Hematopoietic multipotent progenitor cell treated with erythropoietin and hydrocortisone succinate and interleukin-3 and kit ligand, for 15 days (in vitro differentiated cells): Measurements from ENCODE around the gene PELI2.

Source experiments
- DNase-seq: peaks from one replicate; pipeline ENCODE4 v3.0.0-alpha.2; 2015; ENCODE audit warnings: low spot score

The PELI2 gene

DNA sequence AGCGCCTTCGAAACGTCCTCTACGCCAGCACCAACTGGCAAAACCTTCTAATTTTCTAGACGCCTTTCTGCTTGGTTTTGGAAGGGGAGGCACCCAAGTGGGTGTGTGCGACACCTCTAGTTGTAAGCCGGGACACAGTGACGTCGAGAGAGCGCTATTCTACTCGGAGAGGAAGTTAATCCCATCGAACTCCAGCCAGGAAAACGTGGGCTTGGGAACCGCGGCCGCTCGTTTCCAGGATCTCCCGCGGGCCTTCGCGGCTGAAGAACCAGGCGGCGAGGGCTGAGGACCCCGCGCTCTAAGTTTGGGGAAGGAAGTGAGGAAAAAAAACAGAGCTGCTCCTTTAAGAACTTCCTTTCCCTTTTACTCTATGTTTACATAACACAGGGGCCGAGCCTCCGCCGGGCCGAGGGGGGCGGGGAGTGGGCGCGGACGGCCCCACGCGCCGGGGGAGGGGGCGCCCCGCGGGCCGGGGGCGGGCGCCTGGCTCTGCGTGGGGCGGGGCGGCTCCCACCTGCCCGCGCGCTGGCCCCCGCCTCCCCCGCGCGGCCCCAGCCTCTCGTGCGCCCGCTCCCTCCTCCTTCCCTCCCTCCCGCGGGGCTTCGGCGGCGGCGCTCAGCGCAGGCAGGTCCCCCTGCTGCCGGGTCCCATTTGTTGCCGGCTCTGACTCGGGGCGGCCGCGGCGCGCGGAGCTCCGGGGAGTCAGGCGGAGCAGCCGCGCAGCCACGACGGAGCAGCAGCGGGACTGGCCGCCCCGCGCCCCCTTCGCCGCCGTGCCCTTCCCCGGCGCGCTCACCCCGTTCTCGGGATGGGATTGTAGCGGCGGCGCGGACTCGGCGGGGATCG lies at the start of gene PELI2:
Gene PELI2 (plus strand): TSS at position 647 of the 846 bp plus-strand sequence. CDS start 250 bp downstream, outside the sequence.
- no peak for DNase-seq

DNA sequence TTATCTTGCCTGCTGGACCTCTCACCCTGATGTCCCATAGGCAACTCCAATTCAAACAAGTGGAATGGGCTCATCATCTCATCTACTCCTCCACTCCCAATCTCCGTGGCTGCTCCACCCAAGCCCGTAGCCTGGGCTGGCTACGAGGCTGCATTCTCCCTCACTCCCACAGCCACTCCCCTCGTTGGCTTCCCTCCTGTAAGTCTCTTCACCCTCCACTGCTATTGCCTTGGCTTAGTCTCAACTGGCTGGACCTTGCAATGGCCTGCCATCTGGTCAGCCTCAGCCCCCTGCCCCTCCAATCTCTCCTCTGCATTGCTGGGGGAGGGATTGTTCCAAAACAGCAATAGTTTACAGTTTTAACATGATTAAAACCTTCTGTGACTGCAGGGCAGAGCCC lies 44.4 kb upstream of the PELI2 start:
- no peak for DNase-seq

- DNase-seq: no peak
These were observed 42.9 kb upstream of the PELI2 start for GRCh38 chr14:56075301-56075700.

- no peak for DNase-seq
These were observed 37.1 kb upstream of the PELI2 start for GRCh38 chr14:56081139-56081538.

- DNase-seq: no peak
These were observed 35.3 kb upstream of the PELI2 start for GRCh38 chr14:56082880-56083279.

- DNase-seq: no peak
These were observed 32.7 kb upstream of the PELI2 start for GRCh38 chr14:56085471-56085870.

DNA sequence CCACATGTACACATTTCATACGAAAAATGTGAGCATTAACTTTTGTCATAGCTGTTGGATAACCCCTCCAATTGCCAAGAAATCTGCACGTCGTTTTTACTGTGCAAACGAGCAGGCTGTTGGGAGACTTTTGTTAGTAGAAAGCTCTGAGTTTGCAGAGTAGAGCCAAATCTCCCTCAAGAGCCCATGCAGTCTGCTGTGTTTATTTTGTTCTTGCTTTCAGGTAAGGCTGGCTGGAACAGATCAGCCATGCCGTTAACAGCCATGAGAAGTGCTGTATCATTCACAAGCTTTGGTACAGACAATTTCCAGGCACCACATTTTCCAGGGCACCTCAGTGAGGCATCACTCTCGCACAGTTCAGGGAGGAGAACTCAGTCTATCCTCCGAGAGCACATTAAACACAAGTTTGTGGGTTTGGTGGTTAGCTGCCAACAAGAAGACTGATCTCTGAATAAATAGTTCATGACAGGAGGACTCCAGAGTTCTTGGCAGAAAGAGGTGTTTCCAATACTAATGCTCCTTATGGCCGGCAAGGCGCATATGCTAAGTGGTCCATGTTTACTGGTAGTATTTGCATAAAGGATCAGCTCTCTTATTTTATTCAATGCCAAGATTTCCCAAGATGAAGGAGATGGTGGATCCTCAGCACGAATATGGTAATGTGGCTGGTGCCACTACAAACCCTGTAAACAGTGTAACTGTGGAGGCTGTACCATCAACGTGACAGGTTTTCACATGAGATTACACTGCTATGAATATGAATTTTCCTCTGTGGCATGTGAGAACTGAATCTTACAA lies 30.3 kb upstream of the PELI2 start:
- no peak for DNase-seq

GRCh38 chr14:56088941-56089340 lies 29.3 kb upstream of the PELI2 start:
- no peak for DNase-seq

DNA sequence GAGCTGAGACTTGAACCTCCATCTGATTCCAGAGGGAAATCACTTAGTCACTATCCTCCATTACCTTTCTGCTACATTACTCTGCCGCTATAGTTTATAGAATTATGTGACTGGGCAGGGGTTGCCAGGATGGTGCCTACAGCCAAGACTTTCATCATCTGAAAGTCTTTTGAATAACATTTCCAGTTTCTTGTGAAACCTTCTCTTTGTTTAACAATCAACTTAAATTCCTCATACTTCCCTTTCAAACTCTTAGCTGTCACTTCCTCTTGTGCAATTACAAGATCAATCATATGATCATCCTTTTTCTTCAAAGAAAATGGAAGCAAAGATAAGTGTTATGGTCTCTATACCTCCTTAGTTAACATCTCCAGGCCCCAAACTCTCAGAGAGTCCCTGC lies 25.4 kb upstream of the PELI2 start:
- no peak for DNase-seq

DNA sequence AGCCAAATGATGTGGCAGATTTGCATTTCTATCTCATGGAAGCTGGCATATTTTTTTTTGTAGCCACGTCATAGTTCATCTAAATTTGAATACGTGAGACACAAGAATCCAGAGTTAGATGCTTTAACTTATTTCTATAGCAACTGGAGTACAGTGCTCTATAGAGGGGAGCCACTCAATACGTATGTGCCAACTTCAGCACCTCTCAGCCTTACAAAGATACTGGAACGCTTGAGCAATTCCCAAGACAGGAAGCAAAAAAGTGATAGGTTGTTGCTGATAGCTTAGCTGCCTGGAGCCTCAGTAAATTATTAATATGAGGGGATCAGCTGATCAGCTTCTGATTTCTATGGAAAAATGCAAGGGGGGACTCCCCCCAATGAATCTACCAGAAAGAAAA lies 24.1 kb upstream of the PELI2 start:
- no peak for DNase-seq

DNA sequence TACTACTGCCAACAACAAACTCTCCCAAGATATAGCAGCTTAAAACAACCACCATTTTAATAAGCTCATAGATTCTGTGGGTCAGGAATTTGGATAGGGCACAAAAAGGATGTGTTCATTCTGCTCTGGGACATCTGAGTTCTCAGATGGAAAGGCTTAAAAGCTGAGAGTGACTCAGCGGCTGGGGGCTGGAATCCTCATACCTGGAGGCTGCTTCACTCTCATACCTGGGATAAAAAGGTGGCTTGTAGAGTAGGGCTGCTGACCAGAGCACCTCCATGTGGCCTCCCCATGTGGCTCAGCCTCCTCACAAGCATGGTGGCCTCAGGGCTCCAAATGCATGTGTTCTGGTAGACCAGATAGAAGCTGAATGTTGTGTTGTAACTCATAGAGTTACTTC lies 20.2 kb upstream of the PELI2 start:
- no peak for DNase-seq

DNA sequence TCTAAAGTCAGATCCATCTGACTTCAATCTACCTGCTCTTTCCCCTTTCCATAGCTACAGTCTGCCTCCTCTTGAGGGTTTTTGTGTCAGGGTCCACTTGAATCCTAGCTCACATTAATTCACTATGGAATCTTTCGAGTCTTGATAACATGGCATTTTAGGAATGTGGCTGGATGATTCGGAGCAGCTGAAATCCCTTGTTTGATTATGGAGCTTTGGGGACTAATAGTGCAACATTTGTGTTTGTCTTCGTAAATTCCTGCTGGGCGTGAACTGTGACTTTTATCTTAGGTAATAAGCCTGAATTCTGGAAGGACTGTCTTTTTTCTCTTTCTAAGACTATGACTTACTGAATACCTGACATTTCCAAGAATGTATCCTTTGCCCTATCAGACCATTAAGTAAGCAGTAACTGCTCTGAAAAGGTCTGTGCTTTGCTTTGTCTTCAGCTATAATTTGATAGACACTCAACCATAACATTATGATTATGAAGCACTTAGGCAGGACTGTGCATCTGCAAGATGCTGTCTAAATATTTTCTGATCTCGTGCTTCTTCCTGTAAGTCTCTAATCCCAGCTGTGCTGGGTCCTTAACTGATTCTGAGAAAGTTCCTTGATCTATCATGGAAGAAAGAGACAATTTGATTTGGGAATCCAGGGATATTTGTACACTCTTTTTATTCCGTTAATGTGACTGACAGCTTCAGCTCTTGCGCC lies 19.0 kb upstream of the PELI2 start:
- no peak for DNase-seq

- DNase-seq: no peak
These were observed 17.7 kb upstream of the PELI2 start for GRCh38 chr14:56100556-56100955.

GRCh38 chr14:56102941-56103340 lies 15.3 kb upstream of the PELI2 start:
- DNase-seq: no peak

GRCh38 chr14:56107615-56108014 lies 10.6 kb upstream of the PELI2 start:
- DNase-seq: no peak

GRCh38 chr14:56108057-56108456 lies 10.2 kb upstream of the PELI2 start:
- DNase-seq: no peak

DNA sequence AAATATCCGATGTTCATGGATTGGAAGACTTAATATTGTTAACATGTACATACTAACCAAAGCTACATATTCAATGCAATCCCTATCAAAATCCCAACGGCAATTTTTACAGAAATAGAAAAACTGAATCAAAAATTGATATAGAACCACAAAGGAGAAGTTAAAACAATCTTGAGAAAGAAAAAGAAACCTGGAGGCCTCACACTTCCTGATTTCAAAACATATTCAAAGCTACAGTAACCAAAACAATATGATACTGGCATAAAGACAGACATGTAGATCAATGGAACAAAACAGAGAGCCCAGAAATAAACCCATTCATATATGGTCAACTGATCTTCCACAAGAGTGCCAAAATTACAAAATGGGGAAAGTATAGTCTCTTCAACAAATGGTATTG lies 5.4 kb upstream of the PELI2 start:
- DNase-seq: no peak

DNA sequence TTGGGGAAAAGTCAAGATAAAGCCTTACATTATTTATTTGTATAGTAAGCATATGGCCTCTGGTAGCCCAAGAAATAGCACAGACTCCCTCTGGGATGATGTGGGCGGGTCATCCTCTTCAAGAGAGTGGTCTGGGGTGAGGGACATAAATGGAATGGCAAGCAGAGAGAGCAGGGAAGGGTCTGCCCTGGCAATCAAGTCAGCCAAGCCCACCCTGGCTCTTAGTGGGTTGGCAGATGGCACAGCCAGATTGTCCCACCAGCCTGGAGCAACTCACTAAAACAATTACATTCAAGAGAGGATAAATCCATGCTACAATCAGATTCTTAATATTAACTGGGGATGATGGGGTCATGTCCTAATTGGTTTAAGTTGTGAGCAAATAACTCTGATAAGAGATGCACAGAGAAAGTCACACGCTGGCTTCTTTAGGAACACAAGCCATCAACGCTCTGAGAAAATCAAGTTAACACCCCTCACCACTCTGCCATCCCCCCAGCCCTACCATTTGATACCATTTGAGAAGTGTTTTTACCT lies 2.8 kb upstream of the PELI2 start:
- no peak for DNase-seq

- no peak for DNase-seq
These were observed 2.0 kb upstream of the PELI2 start for GRCh38 chr14:56115976-56116893.

- no peak for DNase-seq
These were observed 485 bp downstream of the PELI2 start for GRCh38 chr14:56118611-56119181.
